IMR-90 (cell line): Measurements from ENCODE around the gene EVA1C.

ENCODE experiments used
- CEBPB ChIP-seq: IDR thresholded peaks from 2 replicates; pipeline ENCODE4 v1.6.1; 2012; ENCODE audit warnings: low read depth, low read length, improper control_type of control experiment
- MAZ ChIP-seq: IDR thresholded peaks from 2 replicates; pipeline ENCODE4 v1.6.1; 2012; ENCODE audit warnings: low read depth, mild to moderate bottlenecking, low read length, improper control_type of control experiment, moderate library complexity, borderline replicate concordance
- MXI1 ChIP-seq: IDR thresholded peaks from 2 replicates; pipeline ENCODE4 v1.6.1; 2012; ENCODE audit warnings: low read depth, mild to moderate bottlenecking, low read length, moderate library complexity, borderline replicate concordance
- POLR2A ChIP-seq: IDR thresholded peaks from 2 replicates; pipeline ENCODE4 v1.6.1; 2012; ENCODE audit warnings: mild to moderate bottlenecking, low read depth, low read length
- RCOR1 ChIP-seq: IDR thresholded peaks from 2 replicates; pipeline ENCODE4 v1.6.1; 2012; ENCODE audit warnings: mild to moderate bottlenecking, low read length, improper control_type of control experiment; ENCODE audit not compliant: insufficient replicate concordance
- TF ChIP-seq, protein P1 (sequence below): conservative IDR thresholded peaks from 2 replicates; pipeline ENCODE4 v1.5.1; 2012; ENCODE audit warnings: mild to moderate bottlenecking, low read depth, low read length, improper control_type of control experiment

DNA sequence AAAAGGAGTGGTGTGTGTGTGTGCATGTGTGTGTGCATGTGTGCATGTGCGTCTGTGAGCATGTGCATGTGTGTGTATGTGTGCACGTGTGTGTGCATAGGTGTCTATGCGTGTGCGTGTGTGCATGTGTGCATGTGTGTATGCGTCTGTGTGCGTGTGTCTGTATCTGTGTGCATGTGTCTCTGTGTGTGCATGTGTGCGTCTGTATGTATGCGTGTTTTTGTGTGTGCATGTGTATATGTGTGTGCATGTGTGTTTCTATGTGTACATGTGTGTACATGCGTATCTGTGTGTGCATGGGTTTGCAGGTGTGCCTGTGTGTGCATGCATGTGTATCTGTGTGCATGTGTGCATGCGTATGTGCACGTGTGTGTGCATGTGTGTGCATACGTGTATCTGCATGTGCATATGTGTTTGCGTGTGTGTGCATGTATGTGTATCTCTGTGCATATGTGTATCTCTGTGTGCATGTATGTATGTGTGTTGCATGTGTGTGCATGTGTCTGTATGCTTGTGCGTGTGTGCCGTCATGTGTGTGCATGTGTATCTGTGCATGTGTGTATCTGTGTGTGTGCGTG is 94.9 kb downstream of the EVA1C start:
- TF ChIP-seq RCOR1 (no peak), CEBPB (no peak), POLR2A (no peak), MXI1 (no peak), MAZ (no peak)
- TF ChIP-seq, protein P1, sequence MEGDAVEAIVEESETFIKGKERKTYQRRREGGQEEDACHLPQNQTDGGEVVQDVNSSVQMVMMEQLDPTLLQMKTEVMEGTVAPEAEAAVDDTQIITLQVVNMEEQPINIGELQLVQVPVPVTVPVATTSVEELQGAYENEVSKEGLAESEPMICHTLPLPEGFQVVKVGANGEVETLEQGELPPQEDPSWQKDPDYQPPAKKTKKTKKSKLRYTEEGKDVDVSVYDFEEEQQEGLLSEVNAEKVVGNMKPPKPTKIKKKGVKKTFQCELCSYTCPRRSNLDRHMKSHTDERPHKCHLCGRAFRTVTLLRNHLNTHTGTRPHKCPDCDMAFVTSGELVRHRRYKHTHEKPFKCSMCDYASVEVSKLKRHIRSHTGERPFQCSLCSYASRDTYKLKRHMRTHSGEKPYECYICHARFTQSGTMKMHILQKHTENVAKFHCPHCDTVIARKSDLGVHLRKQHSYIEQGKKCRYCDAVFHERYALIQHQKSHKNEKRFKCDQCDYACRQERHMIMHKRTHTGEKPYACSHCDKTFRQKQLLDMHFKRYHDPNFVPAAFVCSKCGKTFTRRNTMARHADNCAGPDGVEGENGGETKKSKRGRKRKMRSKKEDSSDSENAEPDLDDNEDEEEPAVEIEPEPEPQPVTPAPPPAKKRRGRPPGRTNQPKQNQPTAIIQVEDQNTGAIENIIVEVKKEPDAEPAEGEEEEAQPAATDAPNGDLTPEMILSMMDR, result no peak
